HEK293T (cell line): ENCODE results near the gene MR1.

Experiments
- ARNT ChIP-seq: fragments of 450-650 bp; IDR thresholded peaks from 2 replicates; pipeline ENCODE4 v1.6.1; 2017; ENCODE audit warnings: mild to moderate bottlenecking
- BHLHE40 ChIP-seq: fragments of 450-650 bp; IDR thresholded peaks from 2 replicates; pipeline ENCODE4 v1.6.1; 2016; ENCODE audit warnings: mild to moderate bottlenecking, moderate library complexity, borderline replicate concordance
- CTBP1 ChIP-seq: fragments of 450-650 bp; IDR thresholded peaks from 2 replicates; pipeline ENCODE4 v1.6.1; 2016; ENCODE audit warnings: borderline replicate concordance
- FOXA1 ChIP-seq: fragments of 450-650 bp; IDR thresholded peaks from 2 replicates; pipeline ENCODE4 v1.6.1; 2016; ENCODE audit warnings: mild to moderate bottlenecking
- FOXM1 ChIP-seq: fragments of 450-650 bp; IDR thresholded peaks from 2 replicates; pipeline ENCODE4 v1.6.1; 2017; ENCODE audit warnings: mild to moderate bottlenecking, borderline replicate concordance
- HDGF ChIP-seq: fragments of 450-650 bp; IDR thresholded peaks from 2 replicates; pipeline ENCODE4 v1.6.1; 2017; ENCODE audit warnings: antibody characterized with exemption, borderline replicate concordance
- L3MBTL2 ChIP-seq: fragments of 450-650 bp; conservative IDR thresholded peaks from 2 replicates; pipeline ENCODE4 v1.6.1; 2016; ENCODE audit warnings: mild to moderate bottlenecking
- SP1 ChIP-seq: fragments of 450-650 bp; IDR thresholded peaks from 2 replicates; pipeline ENCODE4 v1.6.1; 2017
- SUZ12 ChIP-seq: fragments of 450-650 bp; IDR thresholded peaks from 2 replicates; pipeline ENCODE4 v1.6.1; 2016; ENCODE audit warnings: mild to moderate bottlenecking
- TARDBP ChIP-seq: fragments of 450-650 bp; IDR thresholded peaks from 2 replicates; pipeline ENCODE4 v1.6.1; 2016
- ZNF384 ChIP-seq: fragments of 450-650 bp; IDR thresholded peaks from 2 replicates; pipeline ENCODE4 v1.6.1; 2016
- TF ChIP-seq, protein P1 (sequence below): fragments of 450-650 bp; IDR thresholded peaks from 2 replicates; pipeline ENCODE4 v1.6.1; 2016

DNA sequence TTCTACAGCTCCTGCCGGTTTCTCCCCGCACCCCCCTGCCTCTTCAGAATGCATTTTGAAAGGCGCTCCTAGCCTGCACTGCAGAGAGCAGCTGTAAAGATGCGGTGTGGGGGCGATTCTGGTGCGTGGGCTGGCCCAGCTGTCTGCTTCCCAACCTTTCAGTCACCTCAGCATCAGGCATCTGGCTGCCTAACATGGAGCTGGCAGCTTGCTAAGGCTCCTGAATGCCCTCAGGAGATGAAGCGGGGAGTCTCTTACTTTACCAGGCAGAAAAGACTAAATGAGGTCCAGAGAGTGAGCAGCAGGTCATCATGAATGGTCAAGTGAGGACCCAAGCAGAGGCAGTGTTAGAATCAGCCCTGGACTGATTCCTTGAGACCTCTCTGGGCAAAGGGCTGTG lies 63.5 kb downstream of the MR1 start:
- TF ChIP-seq, protein P1, sequence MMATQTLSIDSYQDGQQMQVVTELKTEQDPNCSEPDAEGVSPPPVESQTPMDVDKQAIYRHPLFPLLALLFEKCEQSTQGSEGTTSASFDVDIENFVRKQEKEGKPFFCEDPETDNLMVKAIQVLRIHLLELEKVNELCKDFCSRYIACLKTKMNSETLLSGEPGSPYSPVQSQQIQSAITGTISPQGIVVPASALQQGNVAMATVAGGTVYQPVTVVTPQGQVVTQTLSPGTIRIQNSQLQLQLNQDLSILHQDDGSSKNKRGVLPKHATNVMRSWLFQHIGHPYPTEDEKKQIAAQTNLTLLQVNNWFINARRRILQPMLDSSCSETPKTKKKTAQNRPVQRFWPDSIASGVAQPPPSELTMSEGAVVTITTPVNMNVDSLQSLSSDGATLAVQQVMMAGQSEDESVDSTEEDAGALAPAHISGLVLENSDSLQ: no peak
- no peak for TF ChIP-seq TARDBP
- no peak for TF ChIP-seq FOXM1
- no peak for TF ChIP-seq FOXA1
- no peak for TF ChIP-seq CTBP1
- TF ChIP-seq SP1: no peak
- no peak for TF ChIP-seq BHLHE40
- TF ChIP-seq ARNT: no peak
- no peak for TF ChIP-seq HDGF
- TF ChIP-seq ZNF384: no peak
- TF ChIP-seq L3MBTL2: no peak
- no peak for TF ChIP-seq SUZ12
